GM12878 (cell line): ENCODE results near the gene MTFMT.

Source experiments
- BACH1 ChIP-seq: fragments of 450-650 bp; IDR thresholded peaks from 2 replicates; pipeline ENCODE4 v1.6.1; 2017; ENCODE audit warnings: mild to moderate bottlenecking, borderline replicate concordance
- CTCF ChIP-seq, 3 experiments: IDR thresholded peaks in 2 of 3; conservative IDR thresholded peaks in 1 of 3; 2 replicates each; pipeline ENCODE4 v1.5.1; 2011; ENCODE audit warnings: low read depth in 3 of 3, low read length in 3 of 3, mild to moderate bottlenecking in 3 of 3, control low read depth in 2 of 3, moderate library complexity in 2 of 3, inconsistent platforms in 1 of 3, mixed read lengths in 1 of 3; ENCODE audit not compliant: control insufficient read depth in 2 of 3, insufficient read depth in 1 of 3; ENCODE audit errors: extremely low read depth in 1 of 3
- EZH2 ChIP-seq: IDR thresholded peaks from 2 replicates; pipeline ENCODE4 v1.6.1; 2012; ENCODE audit warnings: low read depth, mild to moderate bottlenecking, control low read depth, inconsistent platforms, low read length, borderline replicate concordance; ENCODE audit not compliant: control insufficient read depth

- TF ChIP-seq BACH1 = no peak
- TF ChIP-seq EZH2 = no peak
- TF ChIP-seq CTCF (IDR thresholded peaks at IDR 0.05 in 2 of 3, conservative IDR thresholded peaks at IDR 0.05 in 1 of 3; ENCODE audit: control insufficient read depth in 2 of 3, extremely low read depth in 1 of 3, insufficient read depth in 1 of 3, low read depth in 3 of 3, low read length in 3 of 3) = no peak
These were observed 70.3 kb downstream of the MTFMT start for GRCh38 chr15:64959128-64959527.
